ENCODE results near the gene DRP2. TPM values are rescaled to one million over a fixed set of nuclear protein-coding genes. Genes with fewer than 3 reads are reported as not detected.
A peak's percentile ranks its signal among the peaks of the same experiment; 100 is the strongest.
"Not testable (repeated sequence)": the region's sequence is repeated elsewhere in the genome, so short reads cannot be mapped to it uniquely, and the experiment has no call there.

The DRP2 gene
- total RNA-seq, 2 experiments from 2014 or later: not detected

DNA sequence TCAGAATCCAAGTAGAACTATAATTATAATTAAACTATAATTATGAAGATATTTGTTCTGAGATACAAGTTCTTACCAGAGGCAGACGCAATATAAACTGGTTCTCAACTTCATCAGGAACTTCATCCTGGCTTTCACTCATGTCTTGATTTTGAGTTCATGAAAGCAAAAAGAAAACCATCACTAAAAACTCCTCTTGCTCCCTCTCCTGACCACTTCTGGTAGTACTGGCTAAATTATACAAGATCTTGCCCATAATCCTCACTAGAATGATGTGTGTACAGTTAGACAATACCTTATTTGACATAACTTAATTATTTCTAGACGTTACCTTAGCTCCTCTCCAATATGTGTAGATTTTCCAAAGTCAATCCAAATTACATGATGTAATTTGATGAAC is 67.8 kb downstream of the DRP2 start:
- ATAC-seq (ENCODE audit: poor library complexity) (no peak), DNase-seq (peak in 4 of 14 experiments; percentile 8 to 40 (median 35))
- TF ChIP-seq, protein P1, sequence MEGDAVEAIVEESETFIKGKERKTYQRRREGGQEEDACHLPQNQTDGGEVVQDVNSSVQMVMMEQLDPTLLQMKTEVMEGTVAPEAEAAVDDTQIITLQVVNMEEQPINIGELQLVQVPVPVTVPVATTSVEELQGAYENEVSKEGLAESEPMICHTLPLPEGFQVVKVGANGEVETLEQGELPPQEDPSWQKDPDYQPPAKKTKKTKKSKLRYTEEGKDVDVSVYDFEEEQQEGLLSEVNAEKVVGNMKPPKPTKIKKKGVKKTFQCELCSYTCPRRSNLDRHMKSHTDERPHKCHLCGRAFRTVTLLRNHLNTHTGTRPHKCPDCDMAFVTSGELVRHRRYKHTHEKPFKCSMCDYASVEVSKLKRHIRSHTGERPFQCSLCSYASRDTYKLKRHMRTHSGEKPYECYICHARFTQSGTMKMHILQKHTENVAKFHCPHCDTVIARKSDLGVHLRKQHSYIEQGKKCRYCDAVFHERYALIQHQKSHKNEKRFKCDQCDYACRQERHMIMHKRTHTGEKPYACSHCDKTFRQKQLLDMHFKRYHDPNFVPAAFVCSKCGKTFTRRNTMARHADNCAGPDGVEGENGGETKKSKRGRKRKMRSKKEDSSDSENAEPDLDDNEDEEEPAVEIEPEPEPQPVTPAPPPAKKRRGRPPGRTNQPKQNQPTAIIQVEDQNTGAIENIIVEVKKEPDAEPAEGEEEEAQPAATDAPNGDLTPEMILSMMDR (IDR thresholded peaks at IDR 0.05): peak; percentile 54
- no peaks in the 10 kb centered on the region for H3K27me3 ChIP-seq (ENCODE audit: control insufficient read depth in 1 of 2, insufficient read depth in 2 of 2, low read length in 2 of 2)
- no peaks in the 10 kb centered on the region for H3K4me1 ChIP-seq (ENCODE audit: insufficient read depth, low read length)
- H3K4me3 Mint-ChIP-seq: no peak overlapping the region
- ChIA-PET CTCF (no interaction called here), POLR2A (no interaction called here)
- no peak overlapping the region for H3K27ac ChIP-seq (ENCODE audit: low read depth in 1 of 2, low read length in 2 of 2)
- H3K9me3 Mint-ChIP-seq: no peaks in the 10 kb centered on the region
- H3K36me3 ChIP-seq (ENCODE audit: insufficient read depth, low read length): no peaks in the 10 kb centered on the region
- no peaks in the 10 kb centered on the region for H3K36me3 Mint-ChIP-seq (ENCODE audit: low read depth)
- H3K9me3 ChIP-seq (ENCODE audit: control insufficient read depth in 1 of 2, insufficient read depth in 1 of 2, low read length in 2 of 2): no peaks in the 10 kb centered on the region
- no peak overlapping the region for H3K27ac Mint-ChIP-seq
- peaks cover 3% of the 10 kb centered on the region for H3K27me3 Mint-ChIP-seq
- H3K4me1 Mint-ChIP-seq (ENCODE audit: low read depth): no peaks in the 10 kb centered on the region
- intact Hi-C loops (cut with DNase I, micrococcal nuclease): loop anchor here (1.0 to 2.0 kb wide), 4 partner anchors 392 to 602 kb away; no protein-coding TSS in a partner anchor
- no peak overlapping the region for H3K4me3 ChIP-seq (ENCODE audit: low read length)

DNA sequence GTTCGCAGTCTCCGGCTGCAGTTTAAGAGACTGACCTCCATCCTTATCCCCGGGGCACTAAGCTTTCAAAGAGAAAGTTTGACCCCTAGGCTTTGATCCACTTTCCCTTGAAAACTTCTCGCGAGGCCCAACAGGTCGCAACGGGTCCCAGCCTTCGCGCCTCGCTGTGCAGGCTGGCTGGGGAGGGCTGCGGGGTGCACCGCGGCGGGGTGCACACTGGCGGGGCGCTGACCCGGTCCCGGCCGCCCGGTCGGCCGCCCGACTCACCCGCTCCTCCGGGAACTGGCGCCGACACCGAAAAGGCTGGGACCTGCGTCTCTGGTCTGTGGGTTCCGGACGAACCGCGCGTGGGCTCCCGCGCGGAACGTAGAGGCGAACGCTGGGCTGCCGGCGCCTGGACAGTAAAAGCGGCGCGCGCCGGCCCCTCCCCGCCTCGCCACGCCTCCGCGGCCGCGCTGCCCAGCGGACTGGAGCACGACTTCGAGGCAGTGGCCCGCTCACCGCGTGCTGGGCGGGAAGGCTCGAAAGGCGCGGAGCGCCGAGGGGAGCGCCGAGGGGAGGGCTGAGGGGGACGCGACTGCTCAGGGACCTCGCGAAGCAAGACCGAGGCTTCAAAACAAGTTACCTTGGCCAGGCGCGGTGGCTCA is 71.5 kb downstream of the DRP2 start, which contains the start of gene TAF7L:
TAF7L (minus strand) TSS at position 378 of the 647 bp plus-strand sequence. CDS start 3,791 bp downstream, outside the sequence.
- no peak within 1 kb of the TSS for H3K27ac ChIP-seq (ENCODE audit: low read depth in 1 of 2, low read length in 2 of 2)
- intact Hi-C loops (cut with DNase I, micrococcal nuclease): no loop called here
- Mint-ChIP-seq H3K27ac (no peak within 1 kb of the TSS), H3K27me3 (peaks cover 3% of the 10 kb centered on the region), H3K9me3 (no peaks in the 10 kb centered on the region), H3K4me3 (no peak within 1 kb of the TSS), H3K36me3 (ENCODE audit: low read depth) (no peaks in the 10 kb centered on the region), H3K4me1 (ENCODE audit: low read depth) (no peaks in the 10 kb centered on the region)
- no peaks in the 10 kb centered on the region for H3K27me3 ChIP-seq (ENCODE audit: control insufficient read depth in 1 of 2, insufficient read depth in 2 of 2, low read length in 2 of 2)
- ChIA-PET CTCF (no interaction called here), POLR2A (no interaction called here)
- no peaks in the 10 kb centered on the region for H3K4me1 ChIP-seq (ENCODE audit: insufficient read depth, low read length)
- H3K9me3 ChIP-seq (ENCODE audit: control insufficient read depth in 1 of 2, insufficient read depth in 1 of 2, low read length in 2 of 2): no peaks in the 10 kb centered on the region
- no peak within 1 kb of the TSS for H3K4me3 ChIP-seq (ENCODE audit: low read length)
- no peak for DNase-seq
- TF ChIP-seq, protein P1 (IDR thresholded peaks at IDR 0.05): no peak
- no peak for ATAC-seq (ENCODE audit: poor library complexity)
- H3K36me3 ChIP-seq (ENCODE audit: insufficient read depth, low read length): no peaks in the 10 kb centered on the region

DNA sequence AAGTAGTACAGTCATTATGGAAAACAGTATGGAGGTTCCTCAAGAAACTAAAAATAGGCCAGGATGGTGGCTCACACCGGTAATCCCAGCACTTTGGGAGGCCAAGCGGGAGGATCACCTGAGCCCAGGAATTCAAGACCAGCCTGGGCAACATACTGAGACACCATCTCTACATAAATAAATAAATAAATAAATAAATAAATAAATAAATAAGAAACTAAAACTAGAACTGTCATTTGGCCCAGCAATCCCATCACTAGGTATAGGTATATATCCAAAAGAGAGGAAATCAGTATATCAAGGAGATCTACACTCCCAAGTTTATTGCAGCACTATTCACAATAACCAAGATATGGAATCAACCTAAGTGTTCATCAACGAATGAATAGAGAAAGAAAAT is 76.0 kb downstream of the DRP2 start:
- CTCF ChIA-PET; H3K27ac Mint-ChIP-seq; H3K9me3 Mint-ChIP-seq; H3K4me1 Mint-ChIP-seq (ENCODE audit: low read depth); H3K4me3 Mint-ChIP-seq; H3K27me3 Mint-ChIP-seq; H3K36me3 Mint-ChIP-seq (ENCODE audit: low read depth); intact Hi-C loops (cut with DNase I, micrococcal nuclease); H3K27ac ChIP-seq (ENCODE audit: low read depth in 1 of 2, low read length in 2 of 2); POLR2A ChIA-PET; H3K4me3 ChIP-seq (ENCODE audit: low read length); ATAC-seq (ENCODE audit: poor library complexity); H3K4me1 ChIP-seq (ENCODE audit: insufficient read depth, low read length); DNase-seq; H3K27me3 ChIP-seq (ENCODE audit: control insufficient read depth in 1 of 2, insufficient read depth in 2 of 2, low read length in 2 of 2); H3K9me3 ChIP-seq (ENCODE audit: control insufficient read depth in 1 of 2, insufficient read depth in 1 of 2, low read length in 2 of 2); H3K36me3 ChIP-seq (ENCODE audit: insufficient read depth, low read length): not testable (repeated sequence)

DNA sequence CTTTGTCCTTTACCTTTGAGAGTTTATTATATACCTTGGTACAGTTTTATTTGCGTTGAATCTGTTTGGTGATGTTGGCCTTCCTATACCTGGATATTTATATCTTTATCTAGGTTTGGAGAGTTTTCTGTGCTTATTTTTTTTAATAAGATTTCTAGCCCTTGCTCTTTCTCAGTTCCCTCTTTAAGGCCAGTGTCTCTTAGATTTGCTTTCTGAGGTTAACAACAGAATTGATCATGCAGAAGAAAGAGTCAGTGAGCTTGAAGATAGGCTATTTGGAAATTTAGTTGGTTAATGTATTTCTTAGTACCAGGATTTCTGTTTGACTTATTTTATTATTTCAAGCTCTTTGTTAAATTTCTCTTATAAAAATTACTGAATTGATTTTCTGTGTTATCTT is 84.2 kb downstream of the DRP2 start:
- Mint-ChIP-seq H3K4me3 (no peak overlapping the region), H3K27ac (no peak overlapping the region), H3K9me3 (no peaks in the 10 kb centered on the region), H3K27me3 (no peaks in the 10 kb centered on the region), H3K36me3 (ENCODE audit: low read depth) (no peaks in the 10 kb centered on the region), H3K4me1 (ENCODE audit: low read depth) (no peaks in the 10 kb centered on the region)
- CTCF ChIA-PET: no interaction called here
- Histone ChIP-seq H3K9me3 (ENCODE audit: control insufficient read depth in 1 of 2, insufficient read depth in 1 of 2, low read length in 2 of 2) (no peaks in the 10 kb centered on the region), H3K36me3 (ENCODE audit: insufficient read depth, low read length) (no peaks in the 10 kb centered on the region), H3K4me1 (ENCODE audit: insufficient read depth, low read length) (no peaks in the 10 kb centered on the region), H3K4me3 (ENCODE audit: low read length) (no peak overlapping the region), H3K27me3 (ENCODE audit: control insufficient read depth in 1 of 2, insufficient read depth in 2 of 2, low read length in 2 of 2) (no peaks in the 10 kb centered on the region), H3K27ac (ENCODE audit: low read depth in 1 of 2, low read length in 2 of 2) (no peak overlapping the region)
- TF ChIP-seq, protein P1 (IDR thresholded peaks at IDR 0.05): no peak
- ATAC-seq (ENCODE audit: poor library complexity) (no peak), DNase-seq (no peak)
- intact Hi-C loops (cut with DNase I, micrococcal nuclease): no loop called here
- POLR2A ChIA-PET: no interaction called here
